ENCODE measurements around the gene ERBB4.

Gene ERBB4

DNA sequence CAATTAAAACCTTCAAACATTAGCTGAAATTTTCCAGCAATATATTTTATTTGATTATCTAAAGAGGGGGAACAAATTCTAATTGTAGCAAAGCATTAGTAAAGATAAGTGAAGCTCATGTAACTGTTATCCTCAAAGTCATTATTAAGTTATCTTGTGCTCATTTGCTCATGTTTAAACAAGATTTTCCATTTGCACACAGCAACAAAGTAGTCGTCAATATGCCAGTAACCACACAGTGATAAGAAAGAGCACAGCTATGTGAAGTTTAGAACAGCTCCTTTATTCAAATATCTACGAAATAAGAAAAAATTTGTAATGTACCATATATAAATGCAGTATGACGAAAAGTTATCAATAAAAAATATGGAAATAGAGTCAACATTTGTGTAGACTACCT, 159.5 kb downstream of the ERBB4 start:
- Histone ChIP-seq H3K36me3 (ENCODE audit: control insufficient read depth, insufficient read depth, low read length) (no peaks in the 10 kb centered on the region), H3K4me3 (ENCODE audit: low read length) (no peak overlapping the region), H3K9me3 (ENCODE audit: control insufficient read depth, insufficient read depth, low read length) (no peaks in the 10 kb centered on the region), H3K27me3 (ENCODE audit: control insufficient read depth, insufficient read depth, low read length) (no peaks in the 10 kb centered on the region), H3K4me1 (ENCODE audit: control insufficient read depth, insufficient read depth, low read length) (no peaks in the 10 kb centered on the region), H3K27ac (ENCODE audit: low read length) (no peak overlapping the region)
- no peak for DNase-seq (ENCODE audit: low read depth, low spot score)
- no CpG with 5 or more reads among the region's 3 CpGs for WGBS (ENCODE audit: insufficient coverage, insufficient read length)

GRCh38 chr2:212367431-212367830, 171.2 kb downstream of the ERBB4 start:
- Histone ChIP-seq H3K4me3 (ENCODE audit: low read length) (no peak overlapping the region), H3K36me3 (ENCODE audit: control insufficient read depth, insufficient read depth, low read length) (no peaks in the 10 kb centered on the region), H3K27ac (ENCODE audit: low read length) (no peak overlapping the region), H3K4me1 (ENCODE audit: control insufficient read depth, insufficient read depth, low read length) (no peaks in the 10 kb centered on the region; the same call in 1 of the 2 replicates), H3K9me3 (ENCODE audit: control insufficient read depth, insufficient read depth, low read length) (no peaks in the 10 kb centered on the region), H3K27me3 (ENCODE audit: control insufficient read depth, insufficient read depth, low read length) (no peaks in the 10 kb centered on the region)
- no peak for DNase-seq (ENCODE audit: low read depth, low spot score)
- no CpG with 5 or more reads among the region's 1 CpG for WGBS (ENCODE audit: insufficient coverage, insufficient read length)

DNA sequence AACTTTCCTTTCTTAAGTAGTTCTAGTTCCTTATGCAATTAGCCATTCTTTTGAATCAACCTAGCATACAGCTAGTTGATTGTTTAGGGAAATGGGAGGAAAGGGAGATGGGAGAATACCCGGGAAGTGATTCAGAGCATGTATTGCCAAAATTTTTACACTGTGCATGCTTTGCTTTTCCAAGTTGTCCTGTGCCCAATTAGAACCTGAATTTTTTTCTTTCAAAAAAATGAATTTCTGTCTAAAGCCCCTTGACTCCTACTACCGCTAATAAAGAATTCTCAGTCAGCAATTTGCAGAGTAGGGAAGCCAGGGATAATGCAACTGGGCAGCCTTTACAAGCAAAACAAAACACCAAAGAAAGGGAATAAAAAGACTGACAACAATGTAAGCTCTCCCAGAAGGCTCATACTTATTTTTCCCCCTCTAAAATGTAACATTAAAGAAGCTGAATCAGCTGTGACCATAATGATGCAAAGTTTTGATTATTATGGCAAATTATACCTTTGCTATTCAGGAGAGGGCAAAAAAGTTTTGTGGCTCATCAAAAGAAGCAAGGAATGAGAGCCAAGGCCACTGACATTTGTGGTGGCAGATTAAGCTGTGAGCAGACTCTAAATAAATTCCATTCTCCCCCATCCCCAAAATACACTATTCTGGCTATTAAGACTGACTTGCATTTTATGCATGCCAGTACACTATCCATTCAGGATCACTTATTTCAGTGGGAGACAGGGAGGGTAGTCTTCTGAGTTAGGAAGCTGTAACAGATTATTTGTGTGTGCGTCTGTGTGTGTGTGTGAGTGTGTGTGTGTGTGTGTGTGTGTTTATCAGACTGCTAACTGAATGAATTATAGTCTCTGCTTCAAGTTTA, 174.3 kb downstream of the ERBB4 start:
- Histone ChIP-seq H3K27ac (ENCODE audit: low read length) (no peak overlapping the region), H3K4me1 (ENCODE audit: control insufficient read depth, insufficient read depth, low read length) (no peaks in the 10 kb centered on the region; the same call in 1 of the 2 replicates), H3K36me3 (ENCODE audit: control insufficient read depth, insufficient read depth, low read length) (no peaks in the 10 kb centered on the region), H3K27me3 (ENCODE audit: control insufficient read depth, insufficient read depth, low read length) (no peaks in the 10 kb centered on the region), H3K4me3 (ENCODE audit: low read length) (no peak overlapping the region), H3K9me3 (ENCODE audit: control insufficient read depth, insufficient read depth, low read length) (no peaks in the 10 kb centered on the region)
- no peak for DNase-seq (ENCODE audit: low read depth, low spot score)
- WGBS (ENCODE audit: insufficient coverage, insufficient read length), result no CpG with 5 or more reads among the region's 3 CpGs

- Histone ChIP-seq H3K27me3 (ENCODE audit: control insufficient read depth, insufficient read depth, low read length) (no peaks in the 10 kb centered on the region), H3K4me3 (ENCODE audit: low read length) (no peak overlapping the region), H3K36me3 (ENCODE audit: control insufficient read depth, insufficient read depth, low read length) (no peaks in the 10 kb centered on the region), H3K4me1 (ENCODE audit: control insufficient read depth, insufficient read depth, low read length) (no peaks in the 10 kb centered on the region; the same call in 1 of the 2 replicates), H3K9me3 (ENCODE audit: control insufficient read depth, insufficient read depth, low read length) (no peaks in the 10 kb centered on the region), H3K27ac (ENCODE audit: low read length) (no peak overlapping the region)
- DNase-seq (ENCODE audit: low read depth, low spot score), result no peak
- no CpG with 5 or more reads among the region's 1 CpG for WGBS (ENCODE audit: insufficient coverage, insufficient read length)
These were observed 177.3 kb downstream of the ERBB4 start for GRCh38 chr2:212361174-212361756.

DNA sequence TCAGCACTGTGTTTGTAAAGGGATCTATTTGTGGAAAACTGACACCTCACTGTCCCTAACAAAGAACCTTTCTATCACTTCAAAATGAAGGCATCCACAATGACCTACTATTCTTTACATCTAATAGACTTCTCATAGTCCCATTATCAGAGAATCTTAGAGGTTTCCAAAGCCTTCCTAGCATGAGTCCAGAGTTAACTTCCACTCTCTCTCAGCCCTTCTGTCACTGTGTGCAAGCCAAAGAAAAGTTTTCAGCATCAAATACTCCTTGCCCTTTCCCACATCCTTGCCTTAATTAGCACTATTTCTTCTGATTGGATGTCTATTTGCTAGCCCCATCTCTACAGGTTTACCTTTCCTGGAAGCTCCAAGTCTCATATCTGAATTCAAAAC, 178.5 kb downstream of the ERBB4 start:
- no peaks in the 10 kb centered on the region for H3K36me3 ChIP-seq (ENCODE audit: control insufficient read depth, insufficient read depth, low read length)
- no peaks in the 10 kb centered on the region for H3K9me3 ChIP-seq (ENCODE audit: control insufficient read depth, insufficient read depth, low read length)
- no peaks in the 10 kb centered on the region for H3K27me3 ChIP-seq (ENCODE audit: control insufficient read depth, insufficient read depth, low read length)
- H3K4me1 ChIP-seq (ENCODE audit: control insufficient read depth, insufficient read depth, low read length), result no peaks in the 10 kb centered on the region; the same call in 1 of the 2 replicates
- no peak overlapping the region for H3K27ac ChIP-seq (ENCODE audit: low read length)
- no peak overlapping the region for H3K4me3 ChIP-seq (ENCODE audit: low read length)
- DNase-seq (ENCODE audit: low read depth, low spot score), result no peak

- WGBS (ENCODE audit: insufficient coverage, insufficient read length), result no CpG with 5 or more reads among the region's 3 CpGs
- no peak overlapping the region for H3K4me3 ChIP-seq (ENCODE audit: low read length)
These were observed 179.1 kb downstream of the ERBB4 start for GRCh38 chr2:212359425-212360067.

GRCh38 chr2:212357606-212358005, 181.0 kb downstream of the ERBB4 start:
- no peaks in the 10 kb centered on the region for H3K4me1 ChIP-seq (ENCODE audit: control insufficient read depth, insufficient read depth, low read length)
- H3K4me3 ChIP-seq (ENCODE audit: low read length), result no peak overlapping the region
- WGBS (ENCODE audit: insufficient coverage, insufficient read length), result no CpG with 5 or more reads among the region's 5 CpGs
- no peaks in the 10 kb centered on the region for H3K27me3 ChIP-seq (ENCODE audit: control insufficient read depth, insufficient read depth, low read length)
- no peaks in the 10 kb centered on the region for H3K36me3 ChIP-seq (ENCODE audit: control insufficient read depth, insufficient read depth, low read length)
- no peaks in the 10 kb centered on the region for H3K9me3 ChIP-seq (ENCODE audit: control insufficient read depth, insufficient read depth, low read length)
- H3K27ac ChIP-seq (ENCODE audit: low read length), result no peak overlapping the region
- DNase-seq (ENCODE audit: low read depth, low spot score), result no peak

More at GRCh38 chr2:212359425-212360067, 179.1 kb downstream of the ERBB4 start:
- no peaks in the 10 kb centered on the region; the same call in 1 of the 2 replicates for H3K4me1 ChIP-seq (ENCODE audit: control insufficient read depth, insufficient read depth, low read length)
- H3K9me3 ChIP-seq (ENCODE audit: control insufficient read depth, insufficient read depth, low read length), result no peaks in the 10 kb centered on the region
- H3K27ac ChIP-seq (ENCODE audit: low read length), result no peak overlapping the region
- no peak for DNase-seq (ENCODE audit: low read depth, low spot score)
- H3K36me3 ChIP-seq (ENCODE audit: control insufficient read depth, insufficient read depth, low read length), result no peaks in the 10 kb centered on the region
- no peaks in the 10 kb centered on the region for H3K27me3 ChIP-seq (ENCODE audit: control insufficient read depth, insufficient read depth, low read length)

- H3K27me3 ChIP-seq (ENCODE audit: control insufficient read depth, insufficient read depth, low read length), result no peaks in the 10 kb centered on the region
- no peak overlapping the region for H3K4me3 ChIP-seq (ENCODE audit: low read length)
- H3K4me1 ChIP-seq (ENCODE audit: control insufficient read depth, insufficient read depth, low read length), result no peaks in the 10 kb centered on the region
- no peaks in the 10 kb centered on the region for H3K9me3 ChIP-seq (ENCODE audit: control insufficient read depth, insufficient read depth, low read length)
- H3K27ac ChIP-seq (ENCODE audit: low read length), result no peak overlapping the region
- no peaks in the 10 kb centered on the region for H3K36me3 ChIP-seq (ENCODE audit: control insufficient read depth, insufficient read depth, low read length)
- no peak for DNase-seq (ENCODE audit: low read depth, low spot score)
These were observed 184.2 kb downstream of the ERBB4 start for GRCh38 chr2:212354382-212354781.

DNA sequence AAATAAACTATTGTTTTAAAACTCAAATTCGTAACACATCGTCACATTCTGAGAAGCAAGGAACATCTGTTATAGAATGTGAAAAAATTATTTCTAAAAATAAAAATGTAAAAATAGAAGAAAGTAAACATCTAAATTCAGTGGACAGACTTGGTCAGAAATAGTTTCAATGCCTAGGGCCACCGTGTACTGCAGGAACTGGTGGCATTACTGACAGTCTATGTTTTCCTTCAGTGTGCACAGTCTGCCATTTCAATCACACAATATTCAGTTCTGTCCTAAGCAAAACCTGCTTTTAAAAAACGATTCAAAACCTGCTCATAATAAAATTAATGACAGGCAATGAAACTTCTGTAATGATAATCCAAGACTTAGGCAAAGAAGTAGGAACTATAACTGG, 190.1 kb downstream of the ERBB4 start:
- DNase-seq (ENCODE audit: low read depth, low spot score), result no peak
- no CpG with 5 or more reads among the region's 4 CpGs for WGBS (ENCODE audit: insufficient coverage, insufficient read length)
- H3K4me1 ChIP-seq (ENCODE audit: control insufficient read depth, insufficient read depth, low read length), result no peaks in the 10 kb centered on the region
- H3K27me3 ChIP-seq (ENCODE audit: control insufficient read depth, insufficient read depth, low read length), result no peaks in the 10 kb centered on the region
- no peaks in the 10 kb centered on the region for H3K9me3 ChIP-seq (ENCODE audit: control insufficient read depth, insufficient read depth, low read length)
- H3K4me3 ChIP-seq (ENCODE audit: low read length), result no peak overlapping the region
- H3K27ac ChIP-seq (ENCODE audit: low read length), result no peak overlapping the region
- H3K36me3 ChIP-seq (ENCODE audit: control insufficient read depth, insufficient read depth, low read length), result no peaks in the 10 kb centered on the region

- no peak for DNase-seq (ENCODE audit: low read depth, low spot score)
- no peak overlapping the region for H3K27ac ChIP-seq (ENCODE audit: low read length)
- H3K9me3 ChIP-seq (ENCODE audit: control insufficient read depth, insufficient read depth, low read length), result no peaks in the 10 kb centered on the region
- no peak overlapping the region for H3K4me3 ChIP-seq (ENCODE audit: low read length)
- H3K27me3 ChIP-seq (ENCODE audit: control insufficient read depth, insufficient read depth, low read length), result no peaks in the 10 kb centered on the region
- H3K4me1 ChIP-seq (ENCODE audit: control insufficient read depth, insufficient read depth, low read length), result no peaks in the 10 kb centered on the region
- no peaks in the 10 kb centered on the region for H3K36me3 ChIP-seq (ENCODE audit: control insufficient read depth, insufficient read depth, low read length)
- no CpG with 5 or more reads among the region's 2 CpGs for WGBS (ENCODE audit: insufficient coverage, insufficient read length)
These were observed 191.7 kb downstream of the ERBB4 start for GRCh38 chr2:212346865-212347264.
